ENCODE measurements around the gene RDX. TPM values are rescaled to one million over a fixed set of nuclear protein-coding genes. Genes with fewer than 3 reads are reported as not detected.

Gene RDX
- total RNA-seq, 1 experiment from 2014 or later = 77.4 TPM

GRCh38 chr11:110262072-110262403 is 34.4 kb downstream of the RDX start (continued):
- TF ChIP-seq ZNF532 (CRISPR knock-in tag; IDR thresholded peaks at IDR 0.05; ENCODE audit: borderline replicate concordance) = no peak
- TF ChIP-seq ATF6 (CRISPR knock-in tag; IDR thresholded peaks at IDR 0.05) = no peak
- no peak for TF ChIP-seq ZNF263 (CRISPR knock-in tag; IDR thresholded peaks at IDR 0.05; ENCODE audit: low read depth)
- TF ChIP-seq GRHL2 (CRISPR knock-in tag; IDR thresholded peaks at IDR 0.05; ENCODE audit: insufficient replicate concordance, severe bottlenecking) = no peak
- TF ChIP-seq ZNF138 (CRISPR knock-in tag; conservative IDR thresholded peaks at IDR 0.05) = no peak
- TF ChIP-seq MAX (CRISPR knock-in tag; IDR thresholded peaks at IDR 0.05) = no peak
- no peak for TF ChIP-seq SMAD3 (CRISPR knock-in tag; IDR thresholded peaks at IDR 0.05; ENCODE audit: borderline replicate concordance)

GRCh38 chr11:110261195-110262071 is 35.0 kb downstream of the RDX start:
- ChIA-PET POLR2A (no interaction called here), CTCF (no interaction called here)

More at GRCh38 chr11:110261195-110262071, 35.0 kb downstream of the RDX start:
- Mint-ChIP-seq H3K36me3 (peaks cover 42% of the 10 kb centered on the region), H3K27me3 (ENCODE audit: low read depth) (no peaks in the 10 kb centered on the region), H3K4me1 (no peaks in the 10 kb centered on the region), H3K27ac (no peak overlapping the region), H3K9me3 (no peaks in the 10 kb centered on the region), H3K4me3 (no peak overlapping the region)
- DNase-seq (ENCODE audit: low spot score) (no peak), ATAC-seq (no peak)
- no peak for TF ChIP-seq NR3C1 (CRISPR knock-in tag; conservative IDR thresholded peaks at IDR 0.05; ENCODE audit: low read depth)
- TF ChIP-seq AFF4 (CRISPR knock-in tag; IDR thresholded peaks at IDR 0.05; ENCODE audit: borderline replicate concordance) = no peak
